Caco-2 (cell line): ENCODE results near the gene PANK2. TPM values are rescaled to one million over a fixed set of nuclear protein-coding genes. Genes with fewer than 3 reads are reported as not detected.

Experiments
- BruUV-seq: library from RNA; stranded (reverse); fragments of 400-500 nt; replicated peaks from 2 replicates; lab custom pipeline; 2021; lab: Mats Ljungman, UMichigan
- CTCF ChIA-PET: fragments of 300-600 bp; sonication (Branson Sonifier 250); formaldehyde crosslinking; loops from one replicate; lab custom pipeline; 2022; ENCODE audit warnings: antibody characterized with exemption; lab: Charles Lee
- POLR2A ChIA-PET: fragments of 300-600 bp; sonication (Branson Sonifier 250); formaldehyde crosslinking; loops from one replicate; lab custom pipeline; 2022; ENCODE audit warnings: antibody characterized with exemption; lab: Charles Lee
- DNase-seq, 2 experiments: peaks; one replicate each; pipeline versions ENCODE4 v3.0.0 to v3.0.0-alpha.2; 2020 to 2022
- H3K27me3 ChIP-seq: replicated peaks from 2 replicates; pipeline ENCODE4 v1.6.0; 2011; ENCODE audit warnings: low read length; ENCODE audit not compliant: control insufficient read depth, insufficient read depth
- H3K36me3 ChIP-seq: 2 replicates; pipeline ENCODE4 v1.5.1; 2011; ENCODE audit warnings: low read length; ENCODE audit not compliant: control insufficient read depth, insufficient read depth
- H3K4me1 ChIP-seq: fragments of 250-450 bp; sonication (Bioruptor Pico); 2 replicates; pipeline ENCODE4 v1.5.1; 2020; ENCODE audit warnings: mild to moderate bottlenecking
- H3K4me3 ChIP-seq: 2 replicates; pipeline ENCODE4 v1.5.1; 2011; ENCODE audit warnings: low read depth, mild to moderate bottlenecking, control low read depth, low read length
- H3K9me3 ChIP-seq: fragments of 250-450 bp; sonication (Bioruptor Pico); 2 replicates; pipeline ENCODE4 v1.5.1; 2020; ENCODE audit warnings: mild to moderate bottlenecking, moderate library complexity
- H3K27ac Mint-ChIP-seq: one replicate; pipeline ENCODE4 v1.8.0; 2022; ENCODE audit warnings: mixed read lengths; ENCODE audit not compliant: unreplicated experiment
- H3K27me3 Mint-ChIP-seq: one replicate; pipeline ENCODE4 v1.8.0; 2022; ENCODE audit warnings: mixed read lengths; ENCODE audit not compliant: insufficient read depth, unreplicated experiment
- H3K36me3 Mint-ChIP-seq: one replicate; pipeline ENCODE4 v1.8.0; 2022; ENCODE audit warnings: mild to moderate bottlenecking, mixed read lengths; ENCODE audit not compliant: insufficient read depth, unreplicated experiment
- H3K4me1 Mint-ChIP-seq: one replicate; pipeline ENCODE4 v1.8.0; 2022; ENCODE audit warnings: low read depth, mixed read lengths; ENCODE audit not compliant: unreplicated experiment
- H3K4me3 Mint-ChIP-seq: one replicate; pipeline ENCODE4 v1.8.0; 2022; ENCODE audit warnings: mild to moderate bottlenecking, moderate library complexity, mixed read lengths; ENCODE audit not compliant: unreplicated experiment
- H3K9me3 Mint-ChIP-seq: one replicate; pipeline ENCODE4 v1.8.0; 2022; ENCODE audit warnings: mixed read lengths; ENCODE audit not compliant: unreplicated experiment
- intact Hi-C: fragments of 100-400 bp; cut with micrococcal nuclease; formaldehyde crosslinking; loops from one replicate; pipeline ENCODE4 v1.10.0; 2022; ENCODE audit not compliant: unreplicated experiment
- total RNA-seq: library from RNA; stranded (reverse); gene quantifications from 2 replicates; pipeline ENCODE4 v1.2.3, GENCODE V29; 2022
- TF ChIP-seq, protein P1 (sequence below), 2 experiments: fragments of 200-600 bp in 1 of 2; IDR thresholded peaks; 1 replicate in 1 of 2; 2 replicates in 1 of 2; pipeline versions ENCODE4 v1.5.1 to v1.8.0; 2011 to 2022; ENCODE audit warnings: antibody characterized with exemption in 1 of 2, control low read depth in 1 of 2, inconsistent platforms in 1 of 2, low read depth in 1 of 2, low read length in 1 of 2, mild to moderate bottlenecking in 1 of 2, moderate library complexity in 1 of 2; ENCODE audit not compliant: insufficient read depth in 1 of 2, severe bottlenecking in 1 of 2, unreplicated experiment in 1 of 2

The PANK2 gene
- total RNA-seq, 1 experiment from 2014 or later, result 58.3 TPM

DNA sequence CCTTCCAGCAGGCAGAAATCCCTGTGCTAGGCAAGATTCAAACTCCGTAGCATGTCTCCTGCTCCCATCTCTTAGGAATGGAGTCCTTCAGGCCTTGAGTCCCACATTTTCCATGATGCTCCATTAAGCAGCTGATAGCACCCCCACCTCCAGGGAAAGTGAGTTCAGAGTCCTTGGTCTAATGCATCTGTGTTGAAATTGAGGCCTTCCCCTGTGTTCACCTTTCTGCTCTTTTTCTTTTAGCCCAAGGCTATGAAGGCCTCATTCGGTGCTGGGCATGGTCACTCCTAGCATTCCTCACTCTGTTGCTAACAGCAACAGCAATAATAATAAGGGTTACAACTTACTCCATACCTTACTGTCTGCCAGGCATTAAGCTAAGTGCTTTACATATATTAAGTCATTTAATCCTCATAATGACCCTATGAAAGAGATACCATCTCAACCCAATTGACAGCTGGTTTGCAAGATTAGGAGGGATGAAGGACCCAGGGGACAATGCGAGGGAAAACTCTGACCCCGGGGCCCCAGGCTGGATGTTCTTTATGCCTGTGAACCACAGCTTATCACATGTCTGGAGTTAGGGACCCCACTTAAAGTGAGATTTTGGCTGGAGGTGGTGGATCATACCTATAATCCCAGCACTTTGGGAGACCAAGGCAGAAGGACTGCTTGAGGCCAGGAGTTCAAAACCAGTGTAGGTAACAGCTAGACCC lies 17.5 kb upstream of the PANK2 start:
- Mint-ChIP-seq H3K4me1 (peaks cover 8% of the 10 kb centered on the region), H3K9me3 (no peaks in the 10 kb centered on the region), H3K27me3 (no peaks in the 10 kb centered on the region), H3K4me3 (no peak overlapping the region), H3K36me3 (peaks cover 61% of the 10 kb centered on the region), H3K27ac (peak overlapping the region; percentile 25)
- H3K9me3 ChIP-seq, result no peaks in the 10 kb centered on the region
- peak; percentile 53 to 69 for DNase-seq
- no peaks in the 10 kb centered on the region; the same call in none of the 2 replicates for H3K36me3 ChIP-seq
- TF ChIP-seq, protein P1, sequence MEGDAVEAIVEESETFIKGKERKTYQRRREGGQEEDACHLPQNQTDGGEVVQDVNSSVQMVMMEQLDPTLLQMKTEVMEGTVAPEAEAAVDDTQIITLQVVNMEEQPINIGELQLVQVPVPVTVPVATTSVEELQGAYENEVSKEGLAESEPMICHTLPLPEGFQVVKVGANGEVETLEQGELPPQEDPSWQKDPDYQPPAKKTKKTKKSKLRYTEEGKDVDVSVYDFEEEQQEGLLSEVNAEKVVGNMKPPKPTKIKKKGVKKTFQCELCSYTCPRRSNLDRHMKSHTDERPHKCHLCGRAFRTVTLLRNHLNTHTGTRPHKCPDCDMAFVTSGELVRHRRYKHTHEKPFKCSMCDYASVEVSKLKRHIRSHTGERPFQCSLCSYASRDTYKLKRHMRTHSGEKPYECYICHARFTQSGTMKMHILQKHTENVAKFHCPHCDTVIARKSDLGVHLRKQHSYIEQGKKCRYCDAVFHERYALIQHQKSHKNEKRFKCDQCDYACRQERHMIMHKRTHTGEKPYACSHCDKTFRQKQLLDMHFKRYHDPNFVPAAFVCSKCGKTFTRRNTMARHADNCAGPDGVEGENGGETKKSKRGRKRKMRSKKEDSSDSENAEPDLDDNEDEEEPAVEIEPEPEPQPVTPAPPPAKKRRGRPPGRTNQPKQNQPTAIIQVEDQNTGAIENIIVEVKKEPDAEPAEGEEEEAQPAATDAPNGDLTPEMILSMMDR (IDR thresholded peaks at IDR 0.05; ENCODE audit: insufficient read depth in 1 of 2, low read depth in 1 of 2, low read length in 1 of 2, severe bottlenecking in 1 of 2, unreplicated experiment in 1 of 2), result no peak
- no peak overlapping the region for H3K4me3 ChIP-seq
- BruUV-seq, result no TSS peak
- H3K27me3 ChIP-seq, result no peaks in the 10 kb centered on the region
- ChIA-PET CTCF (no interaction called here), POLR2A (no interaction called here)
- peaks cover 9% of the 10 kb centered on the region; the same call in 1 of the 2 replicates for H3K4me1 ChIP-seq
- intact Hi-C loops, result no loop called here

DNA sequence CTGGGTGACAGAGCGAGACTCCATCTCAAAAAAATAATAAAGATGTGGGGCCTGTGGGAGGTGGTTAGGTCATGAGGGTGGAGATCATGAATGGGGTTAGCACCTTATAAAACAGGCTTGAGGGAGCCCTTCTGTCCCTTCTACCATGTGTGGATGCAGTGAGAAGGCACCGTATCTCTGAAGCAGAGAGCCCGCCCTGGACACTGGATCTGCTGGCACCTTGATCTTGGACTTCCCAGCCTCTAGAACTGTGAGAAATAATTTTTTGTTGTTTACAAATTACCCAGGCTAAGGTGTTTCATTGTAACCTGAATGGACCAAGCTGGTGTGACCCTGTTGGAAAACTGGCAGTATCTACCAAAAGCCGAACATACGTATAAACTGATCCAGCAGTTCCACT lies 15.7 kb upstream of the PANK2 start:
- H3K4me3 Mint-ChIP-seq, result no peak overlapping the region
- H3K27me3 Mint-ChIP-seq, result no peaks in the 10 kb centered on the region
- H3K4me1 ChIP-seq, result peaks cover 9% of the 10 kb centered on the region; the same call in 1 of the 2 replicates
- peaks cover 49% of the 10 kb centered on the region for H3K36me3 Mint-ChIP-seq
- no peak overlapping the region for H3K4me3 ChIP-seq
- intact Hi-C loops, result no loop called here
- ChIA-PET POLR2A (no interaction called here), CTCF (no interaction called here)
- TF ChIP-seq, protein P1 (IDR thresholded peaks at IDR 0.05; ENCODE audit: insufficient read depth in 1 of 2, low read depth in 1 of 2, low read length in 1 of 2, severe bottlenecking in 1 of 2, unreplicated experiment in 1 of 2), result no peak
- BruUV-seq, result no TSS peak
- H3K4me1 Mint-ChIP-seq, result peaks cover 8% of the 10 kb centered on the region
- no peak overlapping the region for H3K27ac Mint-ChIP-seq
- H3K9me3 Mint-ChIP-seq, result no peaks in the 10 kb centered on the region
- no peak for DNase-seq
- no peaks in the 10 kb centered on the region; the same call in none of the 2 replicates for H3K36me3 ChIP-seq
- H3K9me3 ChIP-seq, result no peaks in the 10 kb centered on the region
- no peaks in the 10 kb centered on the region for H3K27me3 ChIP-seq

DNA sequence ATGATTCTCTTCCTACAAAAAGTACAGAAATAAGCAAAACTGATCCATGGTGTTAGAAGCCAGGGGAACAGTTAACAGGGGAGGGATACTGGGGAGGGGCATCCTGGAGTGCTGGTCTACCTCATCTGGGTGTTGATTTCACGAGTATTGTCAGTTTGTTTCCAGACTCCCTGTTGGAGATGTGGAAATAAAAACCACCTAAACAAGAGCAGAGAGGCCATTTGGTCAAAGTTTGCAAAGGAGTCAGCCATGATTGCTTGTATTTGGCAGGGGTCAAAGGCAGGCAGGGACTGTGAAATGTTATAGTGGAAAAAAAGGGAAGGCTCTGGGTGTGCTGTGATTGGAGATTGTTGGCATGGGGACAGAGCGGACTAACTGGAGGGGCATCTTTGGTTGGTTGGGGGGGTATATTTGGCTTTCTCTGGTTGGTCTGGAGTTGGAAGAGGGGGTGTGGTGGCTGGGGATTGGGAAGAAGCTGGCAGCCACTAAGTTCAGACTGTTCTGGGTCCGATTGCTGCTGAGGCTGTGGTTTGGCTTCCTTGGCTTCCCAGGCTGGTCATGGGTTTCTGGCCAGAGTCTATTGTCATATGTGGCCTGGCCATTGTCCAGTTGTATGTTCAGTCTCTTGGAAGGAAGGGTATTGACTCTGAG lies 14.9 kb upstream of the PANK2 start:
- ChIA-PET CTCF (no interaction called here), POLR2A (no interaction called here)
- TF ChIP-seq, protein P1 (IDR thresholded peaks at IDR 0.05; ENCODE audit: insufficient read depth in 1 of 2, low read depth in 1 of 2, low read length in 1 of 2, severe bottlenecking in 1 of 2, unreplicated experiment in 1 of 2), result no peak
- no peaks in the 10 kb centered on the region for H3K9me3 Mint-ChIP-seq
- no peak overlapping the region for H3K4me3 Mint-ChIP-seq
- no peaks in the 10 kb centered on the region for H3K9me3 ChIP-seq
- no peak overlapping the region for H3K4me3 ChIP-seq
- H3K27me3 Mint-ChIP-seq, result no peaks in the 10 kb centered on the region
- no peak overlapping the region for H3K27ac Mint-ChIP-seq
- H3K27me3 ChIP-seq, result no peaks in the 10 kb centered on the region
- no peaks in the 10 kb centered on the region; the same call in none of the 2 replicates for H3K36me3 ChIP-seq
- no TSS peak for BruUV-seq
- H3K4me1 ChIP-seq, result peaks cover 9% of the 10 kb centered on the region; the same call in 1 of the 2 replicates
- peaks cover 52% of the 10 kb centered on the region for H3K36me3 Mint-ChIP-seq
- H3K4me1 Mint-ChIP-seq, result peaks cover 8% of the 10 kb centered on the region
- intact Hi-C loops, result no loop called here
- no peak for DNase-seq
